Measurements from ENCODE around the gene PCDHGA1. TPM values are rescaled to one million over a fixed set of nuclear protein-coding genes. Genes with fewer than 3 reads are reported as not detected.

PCDHGA1 gene
- polyA plus RNA-seq, 2 of the 4 experiments (the other 2 are of a cell fraction) = 0.32 to 0.71 TPM

GRCh38 chr5:141560725-141561483 lies 230.6 kb downstream of the PCDHGA1 start:
- 81% methylated on average over 9 of the region's 9 CpGs for WGBS (ENCODE audit: missing lambda C conversion rate)
- TF ChIP-seq, protein P1, sequence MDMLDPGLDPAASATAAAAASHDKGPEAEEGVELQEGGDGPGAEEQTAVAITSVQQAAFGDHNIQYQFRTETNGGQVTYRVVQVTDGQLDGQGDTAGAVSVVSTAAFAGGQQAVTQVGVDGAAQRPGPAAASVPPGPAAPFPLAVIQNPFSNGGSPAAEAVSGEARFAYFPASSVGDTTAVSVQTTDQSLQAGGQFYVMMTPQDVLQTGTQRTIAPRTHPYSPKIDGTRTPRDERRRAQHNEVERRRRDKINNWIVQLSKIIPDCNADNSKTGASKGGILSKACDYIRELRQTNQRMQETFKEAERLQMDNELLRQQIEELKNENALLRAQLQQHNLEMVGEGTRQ (IDR thresholded peaks at IDR 0.05) = peak; percentile 35; the same call in 1 of the 2 replicates
- TF ChIP-seq CTCF (IDR thresholded peaks at IDR 0.05) (peak; percentile 32; the same call in 2 of the 3 replicates), SMC3 (IDR thresholded peaks at IDR 0.05) (peak; percentile 63), RAD21 (conservative IDR thresholded peaks at IDR 0.05 in 1 of 2, IDR thresholded peaks at IDR 0.05 in 1 of 2) (peak; percentile 36 to 48; a peak in 3 of 5 replicates)
- TF ChIP-seq, protein P2, sequence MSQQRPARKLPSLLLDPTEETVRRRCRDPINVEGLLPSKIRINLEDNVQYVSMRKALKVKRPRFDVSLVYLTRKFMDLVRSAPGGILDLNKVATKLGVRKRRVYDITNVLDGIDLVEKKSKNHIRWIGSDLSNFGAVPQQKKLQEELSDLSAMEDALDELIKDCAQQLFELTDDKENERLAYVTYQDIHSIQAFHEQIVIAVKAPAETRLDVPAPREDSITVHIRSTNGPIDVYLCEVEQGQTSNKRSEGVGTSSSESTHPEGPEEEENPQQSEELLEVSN (IDR thresholded peaks at IDR 0.05; ENCODE audit: borderline replicate concordance, low read depth) = no peak
- TF ChIP-seq, protein P3, sequence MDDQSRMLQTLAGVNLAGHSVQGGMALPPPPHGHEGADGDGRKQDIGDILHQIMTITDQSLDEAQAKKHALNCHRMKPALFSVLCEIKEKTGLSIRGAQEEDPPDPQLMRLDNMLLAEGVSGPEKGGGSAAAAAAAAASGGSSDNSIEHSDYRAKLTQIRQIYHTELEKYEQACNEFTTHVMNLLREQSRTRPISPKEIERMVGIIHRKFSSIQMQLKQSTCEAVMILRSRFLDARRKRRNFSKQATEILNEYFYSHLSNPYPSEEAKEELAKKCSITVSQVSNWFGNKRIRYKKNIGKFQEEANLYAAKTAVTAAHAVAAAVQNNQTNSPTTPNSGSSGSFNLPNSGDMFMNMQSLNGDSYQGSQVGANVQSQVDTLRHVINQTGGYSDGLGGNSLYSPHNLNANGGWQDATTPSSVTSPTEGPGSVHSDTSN (IDR thresholded peaks at IDR 0.05) = no peak
- Histone ChIP-seq H3K4me2 (no peak overlapping the region), H3K4me3 (no peak overlapping the region), H3K9me3 (peaks cover 5% of the 10 kb centered on the region; the same call in 1 of the 3 replicates), H3K4me1 (no peaks in the 10 kb centered on the region), H3K27ac (no peak overlapping the region)
- FAIRE-seq (no peak), ATAC-seq (peak in 1 of 2 experiments; percentile 59; a peak in 3 of 6 replicates), DNase-seq (ENCODE audit: low read depth in 1 of 2, low spot score in 1 of 2) (peak in 1 of 2 experiments; percentile 73)
- ChIA-PET POLR2A (no interaction called here), CTCF (interaction anchor here (0.6 to 2.1 kb wide), 5 partner anchors 178 to 337 kb away, joined by 3 to 6 read pairs (median 3); partner anchors contain the start of genes PCDHGA7 and PCDHGB1)

Other genes starting within 250 kb of the PCDHGA1 start
Only the 30 nearest of the 38 such genes appear.
- gene PCDHB8, start 152.7 kb upstream of the PCDHGA1 start, polyA plus RNA-seq (2011; rRNA removed) = 0.50 and 0.52 TPM in 2 replicates
- 0.37 to 0.50 TPM (median 0.44 TPM) in 3 replicates for gene PCDHB8, start 152.7 kb upstream of the PCDHGA1 start, polyA plus RNA-seq (2017; fragmentation: RNase III; extraction: RNeasy Plus Mini Kit Qiagen cat#74134 plus additional on column Dnase treatment)
- 0.13 and 0.24 TPM in 2 replicates for gene PCDHB16, start 148.1 kb upstream of the PCDHGA1 start, polyA plus RNA-seq (2011; rRNA removed)
- gene PCDHB16, start 148.1 kb upstream of the PCDHGA1 start, polyA plus RNA-seq (2017; fragmentation: RNase III; extraction: RNeasy Plus Mini Kit Qiagen cat#74134 plus additional on column Dnase treatment) = 0.05 to 0.10 TPM (median 0.08 TPM) in 3 replicates
- gene PCDHB9, start 143.4 kb upstream of the PCDHGA1 start, polyA plus RNA-seq (2011; rRNA removed) = 0.12 TPM in 1 of 2 replicates, not detected in the other
- 0.01 to 0.13 TPM (median 0.11 TPM) in 3 replicates for gene PCDHB9, start 143.4 kb upstream of the PCDHGA1 start, polyA plus RNA-seq (2017; fragmentation: RNase III; extraction: RNeasy Plus Mini Kit Qiagen cat#74134 plus additional on column Dnase treatment)
- gene PCDHB10, start 138.2 kb upstream of the PCDHGA1 start, polyA plus RNA-seq (2011; rRNA removed) = 0.03 and 0.06 TPM in 2 replicates
- gene PCDHB10, start 138.2 kb upstream of the PCDHGA1 start, polyA plus RNA-seq (2017; fragmentation: RNase III; extraction: RNeasy Plus Mini Kit Qiagen cat#74134 plus additional on column Dnase treatment) = 0.04 TPM in 1 of 3 replicates, not detected in the others
- 0.21 and 0.22 TPM in 2 replicates for gene PCDHB11, start 130.9 kb upstream of the PCDHGA1 start, polyA plus RNA-seq (2011; rRNA removed)
- gene PCDHB11, start 130.9 kb upstream of the PCDHGA1 start, polyA plus RNA-seq (2017; fragmentation: RNase III; extraction: RNeasy Plus Mini Kit Qiagen cat#74134 plus additional on column Dnase treatment) = 0.05 to 0.08 TPM (median 0.07 TPM) in 3 replicates
- gene PCDHB12, start 121.8 kb upstream of the PCDHGA1 start, polyA plus RNA-seq (2011; rRNA removed) = 0.05 TPM in 2 replicates
- not detected in 3 replicates for gene PCDHB12, start 121.8 kb upstream of the PCDHGA1 start, polyA plus RNA-seq (2017; fragmentation: RNase III; extraction: RNeasy Plus Mini Kit Qiagen cat#74134 plus additional on column Dnase treatment)
- 0.19 and 0.28 TPM in 2 replicates for gene PCDHB13, start 116.6 kb upstream of the PCDHGA1 start, polyA plus RNA-seq (2011; rRNA removed)
- 0.05 to 0.08 TPM (median 0.08 TPM) in 3 replicates for gene PCDHB13, start 116.6 kb upstream of the PCDHGA1 start, polyA plus RNA-seq (2017; fragmentation: RNase III; extraction: RNeasy Plus Mini Kit Qiagen cat#74134 plus additional on column Dnase treatment)
- gene PCDHB14, start 107.2 kb upstream of the PCDHGA1 start, polyA plus RNA-seq (2011; rRNA removed) = 0.13 and 0.14 TPM in 2 replicates
- 0.05 to 0.12 TPM (median 0.09 TPM) in 3 replicates for gene PCDHB14, start 107.2 kb upstream of the PCDHGA1 start, polyA plus RNA-seq (2017; fragmentation: RNase III; extraction: RNeasy Plus Mini Kit Qiagen cat#74134 plus additional on column Dnase treatment)
- gene PCDHB15, start 85.1 kb upstream of the PCDHGA1 start, polyA plus RNA-seq (2011; rRNA removed) = 0.09 and 0.13 TPM in 2 replicates
- gene PCDHB15, start 85.1 kb upstream of the PCDHGA1 start, polyA plus RNA-seq (2017; fragmentation: RNase III; extraction: RNeasy Plus Mini Kit Qiagen cat#74134 plus additional on column Dnase treatment) = 0.04 to 0.12 TPM (median 0.05 TPM) in 3 replicates
- 0.08 TPM in 1 of 2 replicates, not detected in the other for gene SLC25A2, start 26.5 kb upstream of the PCDHGA1 start, polyA plus RNA-seq (2011; rRNA removed)
- gene SLC25A2, start 26.5 kb upstream of the PCDHGA1 start, polyA plus RNA-seq (2017; fragmentation: RNase III; extraction: RNeasy Plus Mini Kit Qiagen cat#74134 plus additional on column Dnase treatment) = not detected in 3 replicates
- gene TAF7, start 9.7 kb upstream of the PCDHGA1 start, polyA plus RNA-seq (2011; rRNA removed) = 78.1 and 90.6 TPM in 2 replicates
- gene TAF7, start 9.7 kb upstream of the PCDHGA1 start, polyA plus RNA-seq (2017; fragmentation: RNase III; extraction: RNeasy Plus Mini Kit Qiagen cat#74134 plus additional on column Dnase treatment) = 67.3 to 72.6 TPM (median 71.3 TPM) in 3 replicates
- 1.6 and 1.7 TPM in 2 replicates for gene PCDHGA2, start 8.2 kb downstream of the PCDHGA1 start, polyA plus RNA-seq (2011; rRNA removed)
- gene PCDHGA2, start 8.2 kb downstream of the PCDHGA1 start, polyA plus RNA-seq (2017; fragmentation: RNase III; extraction: RNeasy Plus Mini Kit Qiagen cat#74134 plus additional on column Dnase treatment) = 0.47 to 0.78 TPM (median 0.58 TPM) in 3 replicates
- 0.07 TPM in 1 of 2 replicates, not detected in the other for gene PCDHGA3, start 13.3 kb downstream of the PCDHGA1 start, polyA plus RNA-seq (2011; rRNA removed)
- not detected in 3 replicates for gene PCDHGA3, start 13.3 kb downstream of the PCDHGA1 start, polyA plus RNA-seq (2017; fragmentation: RNase III; extraction: RNeasy Plus Mini Kit Qiagen cat#74134 plus additional on column Dnase treatment)
- gene PCDHGB1, start 19.6 kb downstream of the PCDHGA1 start, polyA plus RNA-seq (2011; rRNA removed) = 3.7 and 3.9 TPM in 2 replicates
- 1.3 to 1.6 TPM (median 1.5 TPM) in 3 replicates for gene PCDHGB1, start 19.6 kb downstream of the PCDHGA1 start, polyA plus RNA-seq (2017; fragmentation: RNase III; extraction: RNeasy Plus Mini Kit Qiagen cat#74134 plus additional on column Dnase treatment)
- gene PCDHGA4, start 24.5 kb downstream of the PCDHGA1 start, polyA plus RNA-seq (2011; rRNA removed) = 0.48 and 0.61 TPM in 2 replicates
- gene PCDHGA4, start 24.5 kb downstream of the PCDHGA1 start, polyA plus RNA-seq (2017; fragmentation: RNase III; extraction: RNeasy Plus Mini Kit Qiagen cat#74134 plus additional on column Dnase treatment) = 0.10 to 0.15 TPM (median 0.13 TPM) in 3 replicates
- 0.36 and 0.54 TPM in 2 replicates for gene PCDHGB2, start 29.5 kb downstream of the PCDHGA1 start, polyA plus RNA-seq (2011; rRNA removed)
- 0.04 to 0.05 TPM (median 0.05 TPM) in 3 replicates for gene PCDHGB2, start 29.5 kb downstream of the PCDHGA1 start, polyA plus RNA-seq (2017; fragmentation: RNase III; extraction: RNeasy Plus Mini Kit Qiagen cat#74134 plus additional on column Dnase treatment)
- gene PCDHGA5, start 33.6 kb downstream of the PCDHGA1 start, polyA plus RNA-seq (2011; rRNA removed) = 0.37 and 0.57 TPM in 2 replicates
- 0.09 to 0.18 TPM (median 0.13 TPM) in 3 replicates for gene PCDHGA5, start 33.6 kb downstream of the PCDHGA1 start, polyA plus RNA-seq (2017; fragmentation: RNase III; extraction: RNeasy Plus Mini Kit Qiagen cat#74134 plus additional on column Dnase treatment)
- 1.1 and 1.2 TPM in 2 replicates for gene PCDHGB3, start 39.7 kb downstream of the PCDHGA1 start, polyA plus RNA-seq (2011; rRNA removed)
- gene PCDHGB3, start 39.7 kb downstream of the PCDHGA1 start, polyA plus RNA-seq (2017; fragmentation: RNase III; extraction: RNeasy Plus Mini Kit Qiagen cat#74134 plus additional on column Dnase treatment) = 0.16 to 0.44 TPM (median 0.28 TPM) in 3 replicates
- gene PCDHGA6, start 43.4 kb downstream of the PCDHGA1 start, polyA plus RNA-seq (2011; rRNA removed) = 0.98 and 1.0 TPM in 2 replicates
- 0.22 to 0.37 TPM (median 0.23 TPM) in 3 replicates for gene PCDHGA6, start 43.4 kb downstream of the PCDHGA1 start, polyA plus RNA-seq (2017; fragmentation: RNase III; extraction: RNeasy Plus Mini Kit Qiagen cat#74134 plus additional on column Dnase treatment)
- 0.95 and 1.1 TPM in 2 replicates for gene PCDHGA7, start 52.2 kb downstream of the PCDHGA1 start, polyA plus RNA-seq (2011; rRNA removed)
- gene PCDHGA7, start 52.2 kb downstream of the PCDHGA1 start, polyA plus RNA-seq (2017; fragmentation: RNase III; extraction: RNeasy Plus Mini Kit Qiagen cat#74134 plus additional on column Dnase treatment) = 0.70 to 0.84 TPM (median 0.76 TPM) in 3 replicates
- gene PCDHGB4, start 57.2 kb downstream of the PCDHGA1 start, polyA plus RNA-seq (2011; rRNA removed) = 1.4 and 1.5 TPM in 2 replicates
- gene PCDHGB4, start 57.2 kb downstream of the PCDHGA1 start, polyA plus RNA-seq (2017; fragmentation: RNase III; extraction: RNeasy Plus Mini Kit Qiagen cat#74134 plus additional on column Dnase treatment) = 0.90 to 1.6 TPM (median 1.1 TPM) in 3 replicates
- gene PCDHGA8, start 62.1 kb downstream of the PCDHGA1 start, polyA plus RNA-seq (2011; rRNA removed) = 0.08 and 0.11 TPM in 2 replicates
- 0.03 to 0.04 TPM (median 0.04 TPM) in 3 replicates for gene PCDHGA8, start 62.1 kb downstream of the PCDHGA1 start, polyA plus RNA-seq (2017; fragmentation: RNase III; extraction: RNeasy Plus Mini Kit Qiagen cat#74134 plus additional on column Dnase treatment)
- 2.6 and 3.2 TPM in 2 replicates for gene PCDHGB5, start 67.4 kb downstream of the PCDHGA1 start, polyA plus RNA-seq (2011; rRNA removed)
- 1.9 to 2.8 TPM (median 2.5 TPM) in 3 replicates for gene PCDHGB5, start 67.4 kb downstream of the PCDHGA1 start, polyA plus RNA-seq (2017; fragmentation: RNase III; extraction: RNeasy Plus Mini Kit Qiagen cat#74134 plus additional on column Dnase treatment)
- gene PCDHGA9, start 72.3 kb downstream of the PCDHGA1 start, polyA plus RNA-seq (2011; rRNA removed) = 0.22 and 0.40 TPM in 2 replicates
- 0.01 to 0.09 TPM (median 0.03 TPM) in 3 replicates for gene PCDHGA9, start 72.3 kb downstream of the PCDHGA1 start, polyA plus RNA-seq (2017; fragmentation: RNase III; extraction: RNeasy Plus Mini Kit Qiagen cat#74134 plus additional on column Dnase treatment)
- 0.21 and 0.30 TPM in 2 replicates for gene PCDHGB6, start 77.5 kb downstream of the PCDHGA1 start, polyA plus RNA-seq (2011; rRNA removed)
- gene PCDHGB6, start 77.5 kb downstream of the PCDHGA1 start, polyA plus RNA-seq (2017; fragmentation: RNase III; extraction: RNeasy Plus Mini Kit Qiagen cat#74134 plus additional on column Dnase treatment) = 0.08 to 0.09 TPM (median 0.09 TPM) in 3 replicates
- gene PCDHGA10, start 82.5 kb downstream of the PCDHGA1 start, polyA plus RNA-seq (2011; rRNA removed) = 0.04 and 0.08 TPM in 2 replicates
- gene PCDHGA10, start 82.5 kb downstream of the PCDHGA1 start, polyA plus RNA-seq (2017; fragmentation: RNase III; extraction: RNeasy Plus Mini Kit Qiagen cat#74134 plus additional on column Dnase treatment) = 0.01 TPM in 1 of 3 replicates, not detected in the others
- 0.14 and 0.16 TPM in 2 replicates for gene PCDHGB7, start 87.2 kb downstream of the PCDHGA1 start, polyA plus RNA-seq (2011; rRNA removed)
- 0.03 to 0.06 TPM (median 0.05 TPM) in 3 replicates for gene PCDHGB7, start 87.2 kb downstream of the PCDHGA1 start, polyA plus RNA-seq (2017; fragmentation: RNase III; extraction: RNeasy Plus Mini Kit Qiagen cat#74134 plus additional on column Dnase treatment)
- 0.05 and 0.10 TPM in 2 replicates for gene PCDHGA11, start 90.5 kb downstream of the PCDHGA1 start, polyA plus RNA-seq (2011; rRNA removed)
- gene PCDHGA11, start 90.5 kb downstream of the PCDHGA1 start, polyA plus RNA-seq (2017; fragmentation: RNase III; extraction: RNeasy Plus Mini Kit Qiagen cat#74134 plus additional on column Dnase treatment) = 0.01 TPM in 1 of 3 replicates, not detected in the others
- 0.05 and 0.07 TPM in 2 replicates for gene PCDHGA12, start 100.0 kb downstream of the PCDHGA1 start, polyA plus RNA-seq (2011; rRNA removed)
- 0.03 TPM in 1 of 3 replicates, not detected in the others for gene PCDHGA12, start 100.0 kb downstream of the PCDHGA1 start, polyA plus RNA-seq (2017; fragmentation: RNase III; extraction: RNeasy Plus Mini Kit Qiagen cat#74134 plus additional on column Dnase treatment)
- gene PCDHGC3, start 145.5 kb downstream of the PCDHGA1 start, polyA plus RNA-seq (2011; rRNA removed) = 1.6 and 1.9 TPM in 2 replicates
- 4.9 to 5.3 TPM (median 5.2 TPM) in 3 replicates for gene PCDHGC3, start 145.5 kb downstream of the PCDHGA1 start, polyA plus RNA-seq (2017; fragmentation: RNase III; extraction: RNeasy Plus Mini Kit Qiagen cat#74134 plus additional on column Dnase treatment)